NCI-H2107 treated with DMSO at 0.1 percent for 48 hours (cell line): Measurements from ENCODE around the gene OTOF.

Experiments
- DNase-seq: peaks from one replicate; lab custom pipeline; 2025; ENCODE audit not compliant: unreplicated experiment; lab: John Stamatoyannopoulos, UW

Gene OTOF

DNA sequence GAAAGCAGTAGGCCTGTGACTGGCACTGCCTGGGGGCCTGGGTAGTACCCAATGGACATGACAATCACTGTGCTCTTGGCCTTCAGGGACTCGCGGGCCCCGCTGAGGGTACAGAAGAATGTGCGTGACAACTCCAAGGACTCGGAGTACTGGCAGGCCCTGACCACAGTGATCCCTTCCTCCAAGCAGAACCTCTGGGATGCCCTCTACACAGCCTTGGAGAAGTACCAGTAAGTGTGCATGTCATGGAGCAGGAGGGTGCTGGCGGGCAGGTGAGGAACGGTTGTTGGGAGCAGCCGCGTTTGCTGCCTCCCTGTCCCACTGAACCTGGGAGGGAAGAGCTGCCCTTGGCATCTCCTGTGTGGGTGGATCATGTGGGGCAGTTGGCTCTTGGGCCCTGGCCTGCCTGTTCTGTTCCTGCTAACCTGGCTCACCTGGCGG lies 23.3 kb downstream of the OTOF start:
- DNase-seq, result no peak

DNA sequence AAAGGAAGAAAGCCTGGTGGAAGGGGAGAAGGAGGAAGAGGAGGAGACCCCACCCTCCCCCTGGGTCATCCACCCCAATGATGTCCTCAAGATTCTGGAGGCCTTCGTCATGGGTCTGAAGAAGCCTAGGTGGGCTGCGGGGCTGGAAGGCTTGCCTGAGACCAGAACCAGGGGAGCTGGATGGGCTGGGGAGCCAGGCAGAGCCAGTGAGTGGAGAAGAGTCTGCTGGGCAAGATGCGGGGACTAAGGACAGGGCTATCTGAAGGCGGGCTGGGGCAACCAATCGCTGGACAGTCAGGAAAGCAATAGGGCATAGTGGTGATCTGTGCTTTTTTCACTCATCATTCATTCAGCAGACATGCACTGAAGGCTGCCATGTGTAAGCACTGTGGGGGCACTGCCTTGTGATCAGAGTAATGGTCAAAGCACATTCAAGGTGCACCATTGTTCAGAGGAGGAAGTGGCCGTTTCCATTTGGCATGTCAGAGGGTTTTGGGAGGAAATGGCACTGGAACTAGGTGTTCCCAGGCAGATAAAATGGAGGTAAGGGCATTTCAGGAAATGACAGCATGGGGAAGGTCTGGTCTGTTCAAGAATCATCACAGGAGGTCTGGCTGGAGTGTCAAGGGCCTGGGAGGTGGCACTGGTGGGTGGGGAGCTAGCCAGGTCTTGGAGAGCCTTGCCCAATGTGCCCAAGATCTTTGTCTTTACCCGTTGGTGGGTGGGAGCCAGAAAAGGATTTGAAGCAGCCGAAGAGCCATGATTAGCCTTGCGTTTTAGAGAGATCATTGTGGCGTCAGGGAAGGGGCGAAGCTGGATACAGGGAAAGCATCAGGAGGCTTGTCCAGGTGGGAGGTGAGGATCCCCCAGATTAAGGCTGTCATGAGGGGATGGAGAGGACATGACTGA lies 24.2 kb downstream of the OTOF start:
- no peak for DNase-seq

DNA sequence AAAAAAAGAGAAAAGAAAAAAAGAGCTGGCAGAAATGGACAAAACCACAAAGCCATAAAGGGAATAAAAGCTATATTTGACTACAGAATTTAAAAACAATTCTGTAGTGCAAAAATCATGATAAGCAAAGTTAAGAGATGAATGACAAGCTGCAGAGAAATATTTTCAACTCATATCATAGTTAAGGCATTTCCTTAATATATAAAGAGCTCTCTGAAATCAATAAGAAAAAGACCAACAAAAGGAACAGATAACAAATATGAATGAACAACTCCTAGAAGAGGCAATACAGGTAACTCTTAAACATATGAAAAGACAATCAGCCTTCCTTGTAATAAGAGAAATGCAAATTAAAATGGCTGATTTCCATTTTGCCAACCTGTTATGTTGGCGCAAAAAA lies 26.2 kb downstream of the OTOF start:
- no peak for DNase-seq

DNA sequence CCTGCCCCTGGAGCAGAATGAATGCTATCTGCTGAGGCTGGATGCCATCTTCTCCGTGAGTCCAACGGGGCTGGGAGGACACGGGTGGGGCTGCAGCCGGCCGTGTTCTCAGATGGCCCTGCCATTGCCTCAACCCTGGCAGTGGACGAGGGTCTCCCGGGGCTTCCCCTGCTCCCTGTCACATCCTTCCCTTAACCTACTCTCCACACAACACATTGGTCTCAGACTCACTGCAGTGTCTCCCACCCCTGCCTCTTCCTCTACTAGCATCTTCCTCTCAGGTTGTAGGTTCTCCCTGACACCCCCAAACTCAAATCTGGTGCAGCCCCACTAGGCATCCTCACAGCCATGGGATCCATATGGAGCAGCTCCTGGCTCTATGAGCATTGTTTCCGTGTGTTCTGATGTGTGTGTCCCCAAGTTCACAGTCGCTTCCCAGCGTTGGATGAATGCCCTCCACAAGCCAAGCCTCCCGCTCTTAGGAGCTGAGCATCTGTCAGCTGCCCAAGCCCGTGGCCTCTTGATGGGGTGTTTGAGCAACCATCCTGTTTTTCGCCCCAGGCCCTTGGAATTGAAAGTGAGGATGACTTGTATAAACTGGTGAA lies 27.8 kb downstream of the OTOF start:
- DNase-seq, result no peak

- DNase-seq, result no peak
These were observed 28.5 kb downstream of the OTOF start for GRCh38 chr2:26449278-26450030.

DNA sequence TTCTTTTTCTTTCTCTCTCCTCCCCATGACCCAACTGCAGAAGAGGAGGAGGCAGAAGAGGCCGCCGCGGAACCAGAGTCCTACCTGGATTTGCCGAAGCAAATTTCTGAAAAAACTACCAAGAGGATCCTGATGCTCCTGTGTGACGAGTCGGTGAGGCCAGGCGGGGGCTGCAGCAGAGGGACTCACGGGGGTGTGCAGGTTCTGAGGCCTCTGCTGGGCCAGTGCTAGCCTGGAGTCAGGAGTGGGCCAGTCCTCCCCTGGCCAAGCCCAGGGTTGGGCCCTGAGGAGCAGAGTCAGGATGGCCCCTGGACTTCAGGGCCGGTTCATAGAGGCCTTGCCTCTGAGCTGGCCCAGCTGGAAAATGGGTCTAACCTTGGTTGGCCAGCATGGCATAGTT lies 29.3 kb downstream of the OTOF start:
- DNase-seq, result no peak

DNA sequence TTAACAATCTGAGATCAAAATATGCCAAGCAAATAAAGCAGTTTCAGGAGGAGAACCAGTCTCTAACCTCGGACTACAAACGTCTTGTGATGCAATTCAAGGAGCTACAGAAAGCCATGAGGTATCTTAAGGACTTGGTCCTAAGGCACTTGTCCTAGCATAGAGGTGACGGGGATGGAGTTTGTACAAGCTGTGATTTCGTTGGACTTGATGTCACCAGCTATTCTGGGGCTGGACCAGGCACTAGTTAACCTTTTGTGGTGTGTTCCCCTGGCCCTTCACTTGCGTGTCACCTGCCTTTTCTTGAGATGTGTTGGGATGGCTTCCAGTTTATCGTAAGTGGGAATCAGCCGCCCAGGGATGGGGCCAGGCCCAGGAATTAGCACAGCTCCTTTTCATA lies 33.7 kb downstream of the OTOF start:
- DNase-seq, result no peak

DNA sequence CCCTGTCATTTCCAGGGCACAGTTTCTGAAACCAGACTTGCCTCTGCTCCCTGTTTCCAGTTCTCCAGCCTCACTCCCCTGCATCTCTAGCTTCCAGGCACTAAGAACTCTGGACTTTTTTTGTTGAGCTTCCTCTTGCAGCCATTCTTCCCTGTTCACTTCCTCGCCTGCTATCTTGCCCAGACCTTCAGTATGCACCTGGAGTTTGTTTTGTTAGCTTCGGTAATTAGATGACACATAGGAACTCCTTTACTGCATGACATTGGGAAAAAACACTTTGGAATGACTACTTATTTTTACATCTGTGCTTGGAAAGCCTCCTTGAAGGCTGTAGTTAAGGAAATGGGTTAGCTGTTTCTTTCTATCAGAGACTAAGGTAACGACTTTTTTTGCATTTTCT lies 35.2 kb downstream of the OTOF start:
- no peak for DNase-seq

DNA sequence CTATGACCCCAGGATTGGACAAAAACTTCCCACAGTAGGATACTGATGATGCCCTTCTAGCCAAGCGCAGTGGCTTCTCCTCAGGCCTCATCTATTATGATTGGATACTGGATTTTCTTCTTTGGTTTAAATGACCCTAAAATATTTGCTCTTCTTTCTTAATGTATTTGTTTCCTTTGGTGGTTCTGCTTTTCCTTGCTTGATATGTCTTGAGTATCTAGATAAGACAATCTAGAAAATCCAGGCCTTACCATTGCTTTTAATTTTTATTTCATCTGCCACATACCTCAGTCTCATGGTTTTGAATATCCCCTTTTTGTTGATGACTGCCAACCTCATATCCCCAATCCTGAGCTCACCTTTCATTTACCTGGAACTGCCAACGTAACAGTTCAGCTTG lies 35.6 kb downstream of the OTOF start:
- DNase-seq, result no peak

DNA sequence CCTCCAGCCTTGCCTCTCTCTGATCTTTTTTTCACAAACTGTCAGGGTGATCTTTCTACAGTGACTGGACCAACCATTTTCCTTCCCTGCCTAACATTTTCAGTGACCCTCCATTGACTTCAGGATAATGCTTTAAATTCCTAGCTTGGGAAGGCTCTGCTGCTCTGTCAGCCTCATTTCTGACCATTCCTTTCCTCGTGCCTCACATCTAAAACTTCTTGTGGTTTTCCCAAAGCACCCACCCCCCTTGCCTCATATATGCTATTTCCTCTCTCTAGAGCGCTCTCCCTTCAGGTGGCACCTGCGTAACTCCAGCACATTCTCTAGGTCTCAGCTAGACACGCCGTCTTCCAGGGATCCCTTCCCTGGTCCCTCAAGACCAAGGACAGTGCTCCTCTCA lies 39.0 kb downstream of the OTOF start:
- no peak for DNase-seq

DNA sequence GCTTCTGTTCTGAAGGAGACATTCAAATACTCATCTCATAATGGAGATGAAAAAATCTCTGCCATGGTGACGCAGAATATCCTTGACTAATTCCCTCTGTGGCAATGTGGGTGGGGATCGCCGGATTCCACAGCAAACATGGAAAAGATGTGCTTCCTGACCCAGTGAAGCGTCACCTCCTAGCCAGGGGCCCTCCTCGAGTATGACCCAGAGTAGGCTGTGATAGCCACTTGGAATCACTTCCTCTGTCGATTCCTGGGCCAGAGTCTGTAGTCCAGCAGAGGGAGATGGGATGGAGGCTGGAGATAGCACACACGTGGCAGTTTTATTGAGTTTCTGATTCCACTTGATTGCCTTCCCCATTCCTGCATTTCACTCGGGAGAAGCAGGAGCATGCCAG lies 39.4 kb downstream of the OTOF start:
- DNase-seq, result no peak

GRCh38 chr2:26435106-26435505 lies 42.8 kb downstream of the OTOF start:
- no peak for DNase-seq

DNA sequence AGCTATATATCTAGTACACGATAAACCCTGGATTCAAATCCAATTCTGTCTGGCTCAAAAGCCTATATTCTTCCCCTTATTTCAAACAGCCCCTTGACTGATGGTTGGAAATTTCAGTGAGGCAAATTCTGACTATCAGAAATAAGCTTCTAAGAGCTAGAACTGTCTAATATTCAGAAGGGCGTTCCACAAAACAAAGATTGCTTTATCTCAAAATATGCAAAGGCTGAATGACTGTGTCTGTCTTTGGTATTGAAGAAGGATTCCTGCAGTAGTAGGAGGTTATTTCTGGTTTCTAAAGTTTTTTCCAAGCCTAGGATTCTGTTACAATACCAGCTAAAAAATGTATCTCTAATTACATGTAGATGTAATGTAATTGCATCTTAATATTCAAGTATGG lies 45.1 kb downstream of the OTOF start:
- DNase-seq, result no peak

DNA sequence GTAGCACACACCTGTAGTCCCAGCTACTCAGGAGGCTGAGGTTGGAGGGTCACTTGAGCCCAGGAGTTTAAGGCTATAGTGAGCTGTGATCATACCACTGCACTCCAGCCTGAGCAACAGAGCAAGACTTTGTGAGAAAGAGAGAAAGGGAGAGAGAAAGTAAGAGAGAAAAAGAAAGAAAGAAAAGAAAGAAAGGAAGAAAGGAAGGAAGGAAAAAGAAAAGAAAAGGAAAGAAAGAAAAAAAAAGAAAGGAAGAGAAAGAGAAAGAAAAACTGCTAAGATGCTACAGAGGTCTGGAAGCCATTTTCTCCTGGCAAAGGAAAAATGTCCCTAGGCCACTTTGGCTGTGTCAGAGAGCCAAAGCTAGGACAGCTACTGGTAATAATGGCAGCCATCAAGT lies 45.6 kb downstream of the OTOF start:
- no peak for DNase-seq

- DNase-seq, result no peak
These were observed 47.1 kb downstream of the OTOF start for GRCh38 chr2:26430826-26431225.

DNA sequence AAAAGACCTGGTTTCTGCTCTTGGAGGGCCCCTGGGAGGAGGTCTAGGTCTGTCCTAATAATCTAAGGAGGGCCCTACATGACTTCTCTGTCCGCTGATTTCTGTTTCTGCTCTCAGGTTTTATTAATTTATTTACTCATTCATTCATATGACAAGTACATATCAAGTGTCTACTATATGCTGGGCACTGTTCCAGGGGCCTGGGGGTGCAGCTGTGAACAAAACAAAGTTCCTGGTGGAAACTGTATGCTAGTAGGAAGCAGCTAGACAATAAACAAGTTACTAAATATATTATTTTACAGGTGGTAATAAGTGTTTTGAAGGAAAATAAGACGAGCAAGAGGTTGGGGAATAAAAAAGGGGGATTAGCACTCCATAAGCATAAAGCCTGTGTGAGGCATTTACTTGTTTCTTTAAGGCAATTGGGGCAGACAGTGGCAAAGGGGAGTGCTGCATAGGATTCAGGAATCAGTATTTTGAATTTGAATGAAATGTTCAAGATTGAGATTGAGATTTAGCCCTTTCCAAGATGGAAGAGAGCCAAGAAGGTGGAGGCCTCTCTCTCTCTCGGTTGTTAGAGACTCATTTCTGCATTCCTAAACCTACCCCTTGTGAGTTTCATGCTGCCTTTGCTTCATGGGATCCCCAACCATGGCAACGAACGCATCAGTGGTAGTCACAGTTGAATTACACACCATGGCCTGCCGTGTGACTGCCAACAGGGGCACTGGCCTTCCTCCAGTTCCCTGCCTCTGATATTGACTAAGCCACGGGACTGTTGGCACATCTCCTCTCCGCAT lies 47.9 kb downstream of the OTOF start:
- DNase-seq, result peak; percentile 91

GRCh38 chr2:26428846-26429245 lies 49.1 kb downstream of the OTOF start:
- no peak for DNase-seq

GRCh38 chr2:26424221-26424620 lies 53.7 kb downstream of the OTOF start:
- DNase-seq, result no peak

GRCh38 chr2:26423750-26424149 lies 54.2 kb downstream of the OTOF start:
- DNase-seq, result no peak

- DNase-seq, result no peak
These were observed 54.8 kb downstream of the OTOF start for GRCh38 chr2:26422947-26423629.

GRCh38 chr2:26421961-26422360 lies 56.0 kb downstream of the OTOF start:
- no peak for DNase-seq
